Omental fat pad (tissue), 4 donors: ENCODE results near the gene VTCN1. TPM values are rescaled to one million over a fixed set of nuclear protein-coding genes. Genes with fewer than 3 reads are reported as not detected.

Source experiments
- ATAC-seq: fragments of 150-250 bp; one replicate; pipeline ENCODE4 v1.9.1; 2016; ENCODE audit warnings: mild to moderate bottlenecking, moderate library complexity; ENCODE audit not compliant: low FRiP score
- DNase-seq: peaks from one replicate; pipeline ENCODE4 v3.0.0-alpha.2; 2019; ENCODE audit warnings: low spot score
- total RNA-seq, 4 donors: library from RNA; depleted of rRNA; stranded (reverse); fragments of >200 nt; gene quantifications; one replicate each; pipeline ENCODE4 v1.1.0, GENCODE V29; 2016
- TF ChIP-seq, protein P1 (sequence below), 3 donors: fragments of 450-650 bp; IDR thresholded peaks; one replicate each; pipeline ENCODE4 v1.5.1; 2016 to 2017; ENCODE audit warnings: antibody characterized with exemption in 3 of 3, mild to moderate bottlenecking in 3 of 3, moderate library complexity in 2 of 3

The VTCN1 gene
- total RNA-seq, 4 donors from 2014 or later = not detected

DNA sequence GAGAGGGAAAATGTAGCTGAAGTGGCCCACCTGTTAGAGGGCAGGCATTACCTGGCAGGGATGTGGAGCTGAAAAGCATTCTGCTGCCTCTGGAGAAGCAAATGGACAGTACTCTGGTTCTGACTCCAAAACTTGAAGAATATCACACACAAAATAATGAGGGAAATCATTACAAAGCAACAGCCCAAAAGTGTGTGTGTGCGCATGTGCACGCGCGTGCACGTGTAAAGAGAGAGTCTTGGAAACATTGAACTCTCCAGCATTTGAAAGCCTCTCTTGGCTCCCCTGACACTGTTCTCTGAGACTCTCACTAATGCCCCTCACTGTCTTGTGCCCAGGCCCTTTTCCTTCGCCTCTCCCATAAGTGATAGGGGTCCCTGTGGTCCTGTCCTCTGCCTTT is 2.3 kb upstream of the VTCN1 start:
- ATAC-seq (no peak), DNase-seq (no peak)
- TF ChIP-seq, protein P1, sequence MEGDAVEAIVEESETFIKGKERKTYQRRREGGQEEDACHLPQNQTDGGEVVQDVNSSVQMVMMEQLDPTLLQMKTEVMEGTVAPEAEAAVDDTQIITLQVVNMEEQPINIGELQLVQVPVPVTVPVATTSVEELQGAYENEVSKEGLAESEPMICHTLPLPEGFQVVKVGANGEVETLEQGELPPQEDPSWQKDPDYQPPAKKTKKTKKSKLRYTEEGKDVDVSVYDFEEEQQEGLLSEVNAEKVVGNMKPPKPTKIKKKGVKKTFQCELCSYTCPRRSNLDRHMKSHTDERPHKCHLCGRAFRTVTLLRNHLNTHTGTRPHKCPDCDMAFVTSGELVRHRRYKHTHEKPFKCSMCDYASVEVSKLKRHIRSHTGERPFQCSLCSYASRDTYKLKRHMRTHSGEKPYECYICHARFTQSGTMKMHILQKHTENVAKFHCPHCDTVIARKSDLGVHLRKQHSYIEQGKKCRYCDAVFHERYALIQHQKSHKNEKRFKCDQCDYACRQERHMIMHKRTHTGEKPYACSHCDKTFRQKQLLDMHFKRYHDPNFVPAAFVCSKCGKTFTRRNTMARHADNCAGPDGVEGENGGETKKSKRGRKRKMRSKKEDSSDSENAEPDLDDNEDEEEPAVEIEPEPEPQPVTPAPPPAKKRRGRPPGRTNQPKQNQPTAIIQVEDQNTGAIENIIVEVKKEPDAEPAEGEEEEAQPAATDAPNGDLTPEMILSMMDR (IDR thresholded peaks at IDR 0.05) = no peak

DNA sequence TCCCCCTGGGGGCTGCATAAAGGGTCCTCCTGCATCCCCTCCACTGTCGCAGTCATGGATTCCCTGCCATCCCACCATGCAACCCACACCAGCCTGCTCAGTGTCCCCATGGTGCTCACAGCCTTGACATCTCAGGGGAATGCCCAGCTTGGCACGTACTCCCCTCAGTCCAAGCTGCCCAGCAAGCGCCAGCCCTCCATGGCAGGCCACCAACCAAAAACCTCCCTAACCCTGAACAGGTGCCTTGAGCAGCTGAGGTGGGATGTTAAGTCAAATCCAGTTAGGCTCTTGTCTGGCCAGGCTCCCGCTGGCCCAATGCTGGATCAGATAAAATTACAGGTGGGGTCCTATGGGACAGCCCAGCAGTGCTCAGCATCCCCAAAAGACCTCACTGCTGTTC is 341 bp downstream of the VTCN1 start:
- no peak for ATAC-seq
- TF ChIP-seq, protein P1 (IDR thresholded peaks at IDR 0.05) = no peak
- DNase-seq = no peak

DNA sequence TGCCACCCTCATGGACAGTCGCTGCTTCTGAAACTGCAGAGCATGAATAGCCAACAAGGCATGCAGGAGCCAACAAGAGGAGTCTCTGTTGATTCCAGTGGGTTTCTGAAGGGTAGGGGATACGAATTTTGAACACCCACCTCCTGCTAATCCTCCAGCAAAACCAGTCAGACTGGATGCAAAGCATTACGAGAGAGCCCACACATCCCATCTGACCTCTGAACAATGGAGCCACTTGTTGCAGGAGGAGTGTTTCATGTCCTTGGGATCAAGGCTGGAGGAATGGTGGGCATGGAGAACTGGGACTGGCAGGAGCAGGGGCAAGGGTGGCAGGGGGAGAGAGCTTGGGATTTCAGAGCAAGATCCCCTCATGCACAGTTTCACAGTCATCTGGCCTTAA is 1.6 kb downstream of the VTCN1 start:
- no peak for DNase-seq
- TF ChIP-seq, protein P1 (IDR thresholded peaks at IDR 0.05) = no peak
- ATAC-seq = no peak

DNA sequence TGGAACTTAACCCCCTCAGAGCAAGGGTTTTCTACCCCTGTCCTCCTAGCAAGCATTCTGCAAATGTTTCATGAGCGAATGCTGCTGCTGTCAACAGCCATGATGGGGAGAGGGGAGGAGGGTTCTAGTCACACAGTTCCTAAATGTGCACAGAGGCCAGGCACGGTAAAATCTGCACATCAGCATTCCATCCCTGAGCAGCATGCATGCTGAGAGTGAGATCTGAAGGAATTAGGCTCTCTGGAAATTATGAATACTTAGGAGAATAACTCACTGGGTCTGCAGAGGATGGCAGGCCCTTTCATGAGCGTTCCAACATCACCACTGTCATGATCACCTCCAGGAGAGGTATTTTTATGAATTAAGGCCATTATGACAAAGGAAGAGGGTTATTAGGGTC is 2.1 kb downstream of the VTCN1 start:
- DNase-seq (no peak), ATAC-seq (no peak)
- TF ChIP-seq, protein P1 (IDR thresholded peaks at IDR 0.05) = no peak

DNA sequence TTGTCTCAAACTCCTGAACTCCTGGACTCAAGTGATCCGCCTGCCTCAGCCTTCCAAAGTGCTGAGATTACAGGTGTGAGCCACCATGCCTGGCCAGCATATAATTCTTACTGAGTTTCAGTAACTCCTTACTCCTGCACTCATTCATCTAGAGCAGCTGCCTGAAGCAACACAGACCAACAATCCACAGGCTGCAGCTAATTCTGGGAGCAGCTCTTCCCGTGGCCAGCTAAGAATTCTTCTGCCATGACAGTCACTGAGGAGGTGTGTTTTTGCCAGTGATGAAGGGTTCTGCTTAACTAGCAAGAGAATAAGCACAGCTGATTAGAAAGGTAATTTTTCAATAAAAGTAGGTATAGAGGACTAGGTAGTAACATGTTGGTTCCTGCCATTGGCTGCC is 5.4 kb downstream of the VTCN1 start:
- TF ChIP-seq, protein P1 (IDR thresholded peaks at IDR 0.05) = no peak
- ATAC-seq (no peak), DNase-seq (no peak)

DNA sequence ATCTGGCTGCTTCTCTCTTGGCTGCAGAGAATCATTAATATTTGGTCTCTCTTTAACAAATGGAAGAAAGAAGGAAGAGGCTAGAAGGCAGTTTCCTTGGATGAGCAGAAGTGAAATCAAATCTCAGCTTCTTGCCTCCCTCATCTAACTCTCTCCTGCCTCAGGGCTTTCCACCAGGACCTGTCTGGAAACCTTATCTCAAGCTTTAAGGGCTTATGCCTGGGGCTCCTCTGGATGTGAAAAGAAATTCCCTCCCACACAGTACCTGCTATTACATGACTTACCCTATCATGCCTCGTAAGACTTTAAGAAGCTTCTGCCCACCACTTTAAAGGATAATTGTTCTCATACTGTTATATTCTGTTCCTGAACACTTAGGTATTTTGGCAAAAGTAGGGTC is 8.9 kb downstream of the VTCN1 start:
- TF ChIP-seq, protein P1 (IDR thresholded peaks at IDR 0.05) = no peak
- ATAC-seq = no peak
- DNase-seq = no peak

DNA sequence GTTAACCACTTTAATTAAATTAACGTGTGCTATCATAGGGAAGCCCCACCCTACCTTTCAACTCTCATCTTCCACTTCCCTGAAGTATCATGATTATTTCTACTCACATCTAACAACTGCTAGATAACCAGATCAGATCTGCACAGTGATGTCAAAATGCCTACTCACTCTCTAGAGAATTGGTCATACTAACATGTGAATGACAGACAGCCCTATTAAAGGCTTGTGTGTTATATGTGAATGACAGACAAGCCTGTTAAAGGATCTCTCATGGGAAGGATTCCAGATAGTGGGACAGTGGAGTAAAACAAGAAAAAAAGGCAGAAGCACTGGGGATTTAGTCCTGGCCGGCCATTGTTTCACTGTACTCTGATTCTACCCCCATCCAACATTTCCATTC is 12.6 kb downstream of the VTCN1 start:
- DNase-seq = no peak
- TF ChIP-seq, protein P1 (IDR thresholded peaks at IDR 0.05) = no peak
- ATAC-seq = no peak
